A549 (cell line): Measurements from ENCODE around the gene C10orf105. TPM values are rescaled to one million over a fixed set of nuclear protein-coding genes. Genes with fewer than 3 reads are reported as not detected.
A peak's percentile ranks its signal among the peaks of the same experiment; 100 is the strongest.

ENCODE experiments used
- ATAC-seq, 2 experiments: fragments of 200-7000 bp in 1 of 2; fragments of >200 bp in 1 of 2; cut with Nextera tagmentation in 1 of 2; cut with Tn5 transposase in 1 of 2; 3 replicates each; pipeline versions ENCODE4 v1.8.0 to v1.9.1; 2018 to 2020; ENCODE audit warnings: mild to moderate bottlenecking in 1 of 2, moderate library complexity in 1 of 2
- CTCF ChIA-PET: fragments of 300-600 bp; sonication (Branson Sonifier 250); formaldehyde crosslinking; extraction: SDS; loops from one replicate; lab custom pipeline; 2021; ENCODE audit warnings: antibody characterized with exemption, inconsistent platforms; lab: Yijun Ruan, JAX
- POLR2A ChIA-PET: fragments of 350-600 bp; formaldehyde crosslinking; extraction: SDS; loops from one replicate; lab custom pipeline; 2021; ENCODE audit warnings: antibody characterized with exemption, inconsistent platforms; lab: Yijun Ruan, JAX
- DNase-seq, 2 experiments: peaks; one replicate each; pipeline versions ENCODE4 v3.0.0 to v3.0.0-alpha.2; 2011 to 2016; ENCODE audit warnings: low read depth in 1 of 2, low spot score in 1 of 2
- FAIRE-seq: peaks from 2 replicates; lab custom pipeline; 2011; peaks lifted over from hg19 to GRCh38; lab: Jason Lieb, UNC
- H3K27ac ChIP-seq, 2 experiments: fragments of >200 bp; sonication (Bioruptor Twin); formaldehyde crosslinking; 3 replicates each; pipeline ENCODE4 v1.5.1; 2016 to 2017
- H3K4me1 ChIP-seq: fragments of >200 bp; sonication (Bioruptor Twin); formaldehyde crosslinking; 3 replicates; pipeline ENCODE4 v1.6.1; 2016
- H3K4me2 ChIP-seq: fragments of >200 bp; sonication (Bioruptor Twin); formaldehyde crosslinking; 3 replicates; pipeline ENCODE4 v1.6.1; 2016
- H3K4me3 ChIP-seq: fragments of >200 bp; sonication (Bioruptor Twin); formaldehyde crosslinking; 3 replicates; pipeline ENCODE4 v1.5.1; 2016
- H3K9me3 ChIP-seq: fragments of >200 bp; sonication (Bioruptor Twin); formaldehyde crosslinking; 3 replicates; pipeline ENCODE4 v1.6.1; 2016
- ATOH8 ChIP-seq: fragments of 250-450 bp; sonication (Bioruptor Pico); IDR thresholded peaks from 2 replicates; pipeline ENCODE4 v1.5.0; 2020; ENCODE audit warnings: low read depth, mild to moderate bottlenecking, moderate library complexity
- BHLHE40 ChIP-seq: IDR thresholded peaks from 2 replicates; pipeline ENCODE4 v1.6.1; 2012; ENCODE audit warnings: low read depth, low read length, inconsistent platforms
- CBX8 ChIP-seq: fragments of 200-600 bp; sonication (generic); IDR thresholded peaks from 2 replicates; pipeline ENCODE4 v1.6.1; 2016
- CEBPB ChIP-seq, 2 experiments: fragments of >200 bp in 1 of 2; sonication (Bioruptor Twin) in 1 of 2; formaldehyde crosslinking in 1 of 2; IDR thresholded peaks; 2 replicates each; pipeline ENCODE4 v1.6.1; 2012 to 2016
- CHD4 ChIP-seq: fragments of 200-600 bp; sonication (generic); IDR thresholded peaks from 2 replicates; pipeline ENCODE4 v1.6.1; 2016; ENCODE audit warnings: antibody characterized with exemption, mild to moderate bottlenecking, borderline replicate concordance
- EHMT2 ChIP-seq: fragments of 200-600 bp; sonication (generic); IDR thresholded peaks from 2 replicates; pipeline ENCODE4 v1.6.1; 2016; ENCODE audit warnings: antibody characterized with exemption, low read depth, mild to moderate bottlenecking, moderate library complexity
- EP300 ChIP-seq, 2 experiments: fragments of >200 bp; sonication (Bioruptor Twin); formaldehyde crosslinking; IDR thresholded peaks; 2 replicates in 1 of 2; 3 replicates in 1 of 2; pipeline ENCODE4 v1.6.1; 2016 to 2017
- ESRRA ChIP-seq: fragments of 150-350 bp; IDR thresholded peaks from 2 replicates; pipeline ENCODE4 v1.6.1; 2014; ENCODE audit warnings: mild to moderate bottlenecking, low read length, borderline replicate concordance
- FOSB ChIP-seq: fragments of 250-450 bp; sonication (Bioruptor Pico); IDR thresholded peaks from 2 replicates; pipeline ENCODE4 v1.5.0; 2020; ENCODE audit warnings: mild to moderate bottlenecking, moderate library complexity
- HDAC2 ChIP-seq: fragments of 200-600 bp; sonication (generic); IDR thresholded peaks from 2 replicates; pipeline ENCODE4 v1.6.1; 2016
- HEYL ChIP-seq: fragments of 250-450 bp; sonication (Bioruptor Pico); IDR thresholded peaks from 2 replicates; pipeline ENCODE4 v1.8.0; 2021; ENCODE audit warnings: mild to moderate bottlenecking, moderate library complexity
- KDM1A ChIP-seq: fragments of 200-600 bp; sonication (generic); IDR thresholded peaks from 2 replicates; pipeline ENCODE4 v1.6.1; 2016; ENCODE audit warnings: low read depth, mild to moderate bottlenecking
- MAX ChIP-seq: IDR thresholded peaks from 2 replicates; pipeline ENCODE4 v1.6.1; 2012
- MYC ChIP-seq: IDR thresholded peaks from 2 replicates; pipeline ENCODE4 v1.6.1; 2012; ENCODE audit warnings: mild to moderate bottlenecking, inconsistent platforms, low read length, improper control_type of control experiment, borderline replicate concordance
- PHF8 ChIP-seq: fragments of 200-600 bp; sonication (generic); IDR thresholded peaks from 2 replicates; pipeline ENCODE4 v1.6.1; 2016; ENCODE audit warnings: low read depth, mild to moderate bottlenecking, antibody characterized with exemption, moderate library complexity, borderline replicate concordance
- RAD21 ChIP-seq, 2 experiments: fragments of >200 bp in 1 of 2; sonication (Bioruptor Twin) in 1 of 2; formaldehyde crosslinking in 1 of 2; IDR thresholded peaks in 1 of 2; conservative IDR thresholded peaks in 1 of 2; 2 replicates in 1 of 2; 3 replicates in 1 of 2; pipeline ENCODE4 v1.6.1; 2012 to 2018; ENCODE audit warnings: inconsistent platforms in 1 of 2
- RARB ChIP-seq: fragments of 250-450 bp; sonication (Bioruptor Pico); IDR thresholded peaks from 2 replicates; pipeline ENCODE4 v1.8.0; 2021; ENCODE audit warnings: mild to moderate bottlenecking, moderate library complexity
- REST ChIP-seq: fragments of 200-600 bp; sonication (generic); IDR thresholded peaks from 2 replicates; pipeline ENCODE4 v1.6.1; 2016; ENCODE audit warnings: antibody characterized with exemption, mild to moderate bottlenecking, moderate library complexity
- RFX5 ChIP-seq: fragments of 450-650 bp; IDR thresholded peaks from 2 replicates; pipeline ENCODE4 v1.7.1; 2014; ENCODE audit warnings: antibody characterized with exemption, mild to moderate bottlenecking, moderate library complexity
- TP53 ChIP-seq: fragments of 250-450 bp; sonication (Bioruptor Pico); IDR thresholded peaks from 2 replicates; pipeline ENCODE4 v1.5.0; 2021; ENCODE audit warnings: mild to moderate bottlenecking, moderate library complexity
- ZC3H11A ChIP-seq: fragments of 450-650 bp; IDR thresholded peaks from 2 replicates; pipeline ENCODE4 v1.6.1; 2014; ENCODE audit warnings: antibody characterized with exemption, mild to moderate bottlenecking
- ZFP36 ChIP-seq: fragments of 450-650 bp; IDR thresholded peaks from 2 replicates; pipeline ENCODE4 v1.6.1; 2014; ENCODE audit warnings: borderline replicate concordance; ENCODE audit not compliant: partially characterized antibody
- ZNF302 ChIP-seq: fragments of 250-450 bp; sonication (Bioruptor Pico); IDR thresholded peaks from 2 replicates; pipeline ENCODE4 v1.9.0; 2021; ENCODE audit warnings: inconsistent platforms, mild to moderate bottlenecking, moderate library complexity
- WGBS: methylation state at CpG from one replicate; pipeline ENCODE4 v1.1.6; 2017; ENCODE audit errors: missing lambda C conversion rate; 5-methylcytosine and 5-hydroxymethylcytosine counted together
- polyA plus RNA-seq, 4 experiments: library from polyadenylated mRNA; depleted of rRNA in 3 of 4; stranded (reverse); fragments of >200 nt; fragmentation: RNase III in 1 of 4; extraction: RNeasy Plus Mini Kit Qiagen cat#74134 plus additional on column Dnase treatment in 1 of 4; gene quantifications; 2 replicates in 3 of 4; 3 replicates in 1 of 4; pipeline ENCODE4 v1.2.3, GENCODE V29; 2011 to 2017

C10orf105 gene
- polyA plus RNA-seq, 2 of the 4 experiments (the other 2 are of a cell fraction): not detected

GRCh38 chr10:71701496-71702132, 18.0 kb downstream of the C10orf105 start:
- ATAC-seq (no peak), DNase-seq (no peak), FAIRE-seq (no peak)
- WGBS: 76% methylated on average over 7 of the region's 11 CpGs
- ChIA-PET POLR2A (interaction anchor here (0.5 kb wide), 1 partner anchor 99 kb away, joined by 3 read pairs; no protein-coding TSS in a partner anchor), CTCF (interaction anchor here (1.0 to 9.3 kb wide), 6 partner anchors 16 to 385 kb away, joined by 3 to 133 read pairs (median 4); partner anchors contain the start of genes CDH23, SLC29A3 and VSIR)
- H3K27ac ChIP-seq: no peak overlapping the region
- TF ChIP-seq PHF8 (no peak), EP300 (IDR thresholded peaks at IDR 0.05) (no peak), RARB (CRISPR knock-in tag) (no peak), FOSB (CRISPR knock-in tag) (no peak), RFX5 (no peak), HEYL (CRISPR knock-in tag) (no peak), CEBPB (IDR thresholded peaks at IDR 0.05) (no peak), TP53 (CRISPR knock-in tag) (no peak), BHLHE40 (no peak), REST (no peak)
- H3K9me3 ChIP-seq: no peaks in the 10 kb centered on the region
- H3K4me3 ChIP-seq: no peak overlapping the region
- H3K4me1 ChIP-seq: 0 out of 3 replicates have a peak, but pooled peaks cover 3% of the 10 kb centered on the region
- no peak overlapping the region for H3K4me2 ChIP-seq

- POLR2A ChIA-PET: no interaction called here
- Histone ChIP-seq H3K4me3 (no peak overlapping the region), H3K4me2 (no peak overlapping the region), H3K4me1 (0 out of 3 replicates have a peak, but pooled peaks cover 3% of the 10 kb centered on the region), H3K9me3 (no peaks in the 10 kb centered on the region)
- CTCF ChIA-PET: interaction anchor here (1.0 to 9.3 kb wide), 8 partner anchors 15 to 384 kb away, joined by 3 to 133 read pairs (median 10); partner anchors contain the start of genes CDH23, SLC29A3 and VSIR
- ATAC-seq (no peak), DNase-seq (no peak), FAIRE-seq (no peak)
- 72% methylated on average over 9 of the region's 11 CpGs for WGBS
- TF ChIP-seq CBX8 (no peak), ZC3H11A (no peak), RFX5 (no peak), CHD4 (no peak), ATOH8 (CRISPR knock-in tag) (no peak), RAD21 (conservative IDR thresholded peaks at IDR 0.05 in 1 of 2, IDR thresholded peaks at IDR 0.05 in 1 of 2) (no peak), RARB (CRISPR knock-in tag) (no peak)
- TF ChIP-seq, all 56 proteins: peak for 0
- no peak overlapping the region for H3K27ac ChIP-seq
Measured at GRCh38 chr10:71700731-71701368, 18.7 kb downstream of the C10orf105 start.

GRCh38 chr10:71698737-71699136, 20.8 kb downstream of the C10orf105 start:
- ATAC-seq (no peak), DNase-seq (no peak), FAIRE-seq (no peak)
- Histone ChIP-seq H3K4me3 (no peak overlapping the region), H3K9me3 (no peaks in the 10 kb centered on the region), H3K27ac (no peak overlapping the region), H3K4me1 (peaks cover 3% of the 10 kb centered on the region; the same call in 2 of the 3 replicates), H3K4me2 (no peak overlapping the region)
- ChIA-PET POLR2A (interaction anchor here (0.8 kb wide), 1 partner anchor 74 kb away, joined by 3 read pairs; no protein-coding TSS in a partner anchor), CTCF (interaction anchor here (0.6 to 9.8 kb wide), 16 partner anchors 7 to 396 kb away, joined by 3 to 112 read pairs (median 10); partner anchors contain the start of genes CDH23, SLC29A3 and VSIR)
- TF ChIP-seq ZNF302 (CRISPR knock-in tag) (no peak), ZFP36 (peak; percentile 63), HDAC2 (no peak), ESRRA (no peak), TP53 (CRISPR knock-in tag) (no peak), EHMT2 (no peak), KDM1A (0 out of 2 replicates have a peak, but pooled peaks have one; percentile 59), HEYL (CRISPR knock-in tag) (no peak), MYC (no peak), MAX (no peak), REST (no peak)
- whole genome bisulfite sequencing: 67% methylated on average over 5 of the region's 5 CpGs
